CD4-positive, alpha-beta T cell treated with Interleukin-17A for 1 hour (primary cell): Measurements from ENCODE around the gene CEACAM21.
"Not testable (repeated sequence)": the region's sequence is repeated elsewhere in the genome, so short reads cannot be mapped to it uniquely, and the experiment has no call there.

Source experiments
- DNase-seq: peaks from one replicate; pipeline ENCODE4 v3.0.0-alpha.2; 2020

CEACAM21 gene

DNA sequence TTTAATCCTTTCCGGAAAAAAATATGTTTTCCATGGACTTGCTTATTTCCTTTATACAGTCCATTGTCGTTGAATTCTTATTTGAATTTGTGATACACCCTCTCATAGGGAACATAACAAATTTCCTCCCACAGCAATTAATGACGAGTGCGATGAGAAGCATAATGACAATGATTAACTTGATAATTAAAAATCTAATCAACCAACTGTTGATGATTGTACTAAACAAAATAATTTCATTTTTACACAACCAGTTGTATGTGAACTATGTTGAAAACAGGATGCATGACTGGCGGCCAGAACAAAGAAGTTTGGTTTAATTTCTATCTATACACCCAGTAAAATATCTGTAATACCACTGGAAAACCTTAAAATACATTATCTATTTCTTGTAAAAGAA, 26.1 kb upstream of the CEACAM21 start:
- no peak for DNase-seq

GRCh38 chr19:41551212-41551610, 24.8 kb upstream of the CEACAM21 start:
- DNase-seq: peak; percentile 25

- no peak for DNase-seq
Measured at GRCh38 chr19:41551711-41552110, 24.3 kb upstream of the CEACAM21 start.

GRCh38 chr19:41552558-41552957, 23.4 kb upstream of the CEACAM21 start:
- peak; percentile 40 for DNase-seq

GRCh38 chr19:41553804-41554203, 22.2 kb upstream of the CEACAM21 start:
- DNase-seq: no peak

GRCh38 chr19:41554907-41555306, 21.1 kb upstream of the CEACAM21 start:
- DNase-seq: peak; percentile 74

DNA sequence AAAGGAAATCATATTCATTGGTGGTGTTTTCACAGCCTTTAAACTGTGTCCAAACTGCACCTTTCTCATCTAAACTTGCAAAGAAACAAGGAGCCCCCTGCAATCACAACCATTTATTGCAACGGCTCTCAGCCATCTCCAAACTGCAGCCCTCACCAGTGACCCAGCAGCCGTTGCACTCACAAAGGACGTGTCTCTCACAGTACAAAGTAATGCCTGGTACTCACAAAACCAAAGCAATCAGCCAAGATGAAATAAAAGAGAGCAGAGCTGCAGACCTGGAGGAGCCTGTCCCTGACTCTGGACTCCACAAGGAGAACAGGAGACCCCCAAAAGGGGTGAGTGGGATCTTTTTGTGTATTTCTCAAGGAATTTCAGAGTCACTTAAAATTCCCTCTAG, 20.2 kb upstream of the CEACAM21 start:
- DNase-seq: no peak

DNA sequence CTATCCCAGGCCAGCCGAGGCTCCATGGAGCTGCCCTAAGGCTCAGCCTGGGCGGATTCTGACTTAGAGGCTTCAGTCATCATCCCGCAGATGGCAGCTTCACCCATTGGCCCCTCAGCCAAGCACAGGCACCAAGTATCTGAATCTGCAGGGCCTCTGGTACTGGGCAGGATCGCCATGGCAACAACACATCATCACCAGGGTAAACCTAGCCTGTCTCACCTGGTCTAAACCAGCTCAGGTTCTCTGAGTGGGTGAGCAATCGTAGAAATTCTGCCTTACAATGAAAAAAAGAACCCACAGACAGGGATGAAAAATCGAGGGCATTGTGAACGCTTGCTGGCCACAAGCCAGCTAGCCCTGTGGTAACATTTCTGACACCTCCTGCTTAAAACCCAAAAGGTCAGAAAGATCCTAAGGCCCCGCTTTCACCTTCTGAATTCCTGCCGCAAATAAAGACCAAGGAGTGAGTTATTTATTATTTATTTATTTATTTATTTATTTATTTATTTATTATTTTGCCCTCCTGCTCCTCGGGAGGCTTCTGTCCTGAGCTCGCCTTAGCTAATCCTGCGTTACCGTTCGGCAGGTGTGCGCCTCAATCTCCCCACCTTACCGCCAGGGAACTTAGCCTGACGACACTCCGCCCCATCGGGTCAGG, 12.0 kb upstream of the CEACAM21 start:
- DNase-seq: peak; percentile 75

DNA sequence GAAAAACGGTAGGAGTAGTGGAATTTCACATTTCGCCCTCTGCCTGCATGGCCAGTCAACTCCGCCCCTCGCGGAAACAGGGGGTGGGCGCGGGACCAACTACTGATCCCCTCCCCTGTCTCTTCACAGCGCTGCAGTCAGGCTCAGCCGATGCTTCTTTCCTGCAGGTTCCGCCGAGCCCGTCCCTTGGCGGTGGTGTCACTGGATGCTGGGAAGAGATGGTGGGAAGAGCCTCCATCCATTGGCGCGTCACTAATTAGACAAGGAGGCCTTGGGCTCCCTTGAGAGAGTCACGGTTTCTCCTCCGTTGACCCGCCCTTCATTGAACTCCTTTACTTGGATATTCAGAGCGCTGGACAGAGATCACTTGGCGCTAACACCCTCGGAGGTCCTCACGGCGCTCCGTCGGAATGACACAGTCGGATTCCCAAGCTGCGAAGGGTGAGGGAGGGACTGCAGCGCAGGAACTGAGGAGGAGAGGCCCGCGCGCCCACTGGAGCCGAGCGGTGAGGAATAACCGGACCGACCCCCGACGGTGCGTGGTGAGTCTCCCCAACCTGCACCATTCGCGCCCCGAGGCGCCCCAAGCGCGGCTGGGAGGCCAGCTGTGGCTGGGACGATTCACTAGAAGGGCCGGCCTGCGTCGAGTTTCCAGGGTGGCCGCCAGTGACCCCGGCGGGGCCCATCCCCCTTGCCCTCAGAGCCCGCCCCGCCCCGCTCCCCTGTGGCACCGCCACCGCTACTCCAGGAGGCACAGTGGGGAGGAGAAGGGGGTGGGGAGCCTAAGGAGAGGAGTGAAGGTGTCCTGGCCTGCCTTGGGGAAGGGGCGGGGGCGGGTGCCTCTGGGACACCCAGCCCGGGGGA, 11.2 kb upstream of the CEACAM21 start:
- DNase-seq: no peak

DNA sequence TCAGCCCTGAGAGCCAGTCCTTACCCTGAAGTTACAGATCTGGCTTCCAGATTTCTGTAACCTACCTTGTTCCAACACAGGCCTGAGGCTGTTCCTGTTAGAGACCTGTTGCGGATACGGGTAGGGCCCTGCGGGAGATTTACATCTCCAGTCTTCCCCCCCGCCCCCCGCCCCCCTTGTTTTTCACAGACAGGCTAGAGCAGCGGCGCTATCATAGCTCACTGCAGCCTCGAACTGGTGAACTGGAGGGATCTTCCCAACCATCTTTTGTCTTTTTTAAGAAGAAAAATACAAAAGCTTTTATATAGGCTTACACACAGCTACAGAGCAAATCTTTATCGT, 10.6 kb upstream of the CEACAM21 start:
- no peak for DNase-seq

- DNase-seq: no peak
Measured at GRCh38 chr19:41566001-41566400, 10.0 kb upstream of the CEACAM21 start.

DNA sequence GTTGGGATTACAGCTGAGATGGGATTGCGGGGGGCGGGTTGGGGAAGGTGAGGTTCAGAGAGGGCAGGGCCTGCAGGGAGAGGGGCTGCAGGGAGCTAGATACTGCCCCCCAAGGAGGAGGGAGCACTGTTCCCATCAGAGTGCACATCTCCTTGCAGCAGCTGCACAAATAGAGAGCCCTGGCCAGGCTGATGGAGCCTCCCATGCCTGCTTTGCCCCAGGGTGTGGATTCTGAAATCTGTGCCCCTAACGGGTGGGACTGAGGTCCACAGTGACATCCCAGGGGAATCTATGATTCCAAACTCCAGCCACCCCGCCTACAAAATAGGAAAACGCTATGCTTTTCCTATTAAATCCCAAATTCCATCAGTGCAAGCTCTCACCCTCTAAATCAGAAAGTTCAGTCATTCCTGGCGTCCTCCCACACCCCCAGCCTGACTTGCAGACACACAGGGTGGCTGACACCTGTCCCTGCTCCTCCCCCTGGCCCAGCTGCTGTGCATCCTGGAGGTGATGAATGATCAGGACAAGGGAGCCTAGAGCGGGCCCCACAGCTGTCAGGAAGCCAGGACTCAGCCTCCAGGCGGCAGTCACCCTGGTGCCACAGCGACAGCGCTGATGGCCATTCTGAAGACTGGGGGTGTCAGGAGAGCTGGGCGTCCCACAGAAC, 6.3 kb upstream of the CEACAM21 start:
- DNase-seq: no peak

DNA sequence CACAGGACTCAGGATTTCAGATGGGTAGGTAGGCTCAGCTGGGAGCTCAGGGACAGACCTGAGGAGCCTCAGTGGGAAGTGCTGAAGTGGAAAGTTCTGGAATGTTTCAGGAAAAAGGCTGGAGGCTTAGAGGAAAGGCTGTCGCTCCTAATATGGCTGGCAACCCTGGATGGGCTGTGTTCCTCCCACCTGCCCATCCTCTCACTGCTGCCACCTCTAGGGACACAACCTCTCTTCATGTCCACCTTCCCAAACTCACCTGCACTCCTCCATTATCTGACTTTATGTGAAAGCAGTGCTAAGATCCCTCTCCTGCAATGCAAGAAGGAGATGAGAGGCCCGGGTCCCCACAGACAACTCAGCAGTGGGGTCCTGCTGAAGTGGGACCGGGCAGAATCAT, 5.8 kb upstream of the CEACAM21 start:
- DNase-seq: no peak

- DNase-seq: peak; percentile 87
Measured at GRCh38 chr19:41570639-41571112, 5.3 kb upstream of the CEACAM21 start.

GRCh38 chr19:41577144-41577830, 1.3 kb downstream of the CEACAM21 start:
- DNase-seq: no peak

GRCh38 chr19:41577833-41578232, 1.9 kb downstream of the CEACAM21 start:
- DNase-seq: no peak

DNA sequence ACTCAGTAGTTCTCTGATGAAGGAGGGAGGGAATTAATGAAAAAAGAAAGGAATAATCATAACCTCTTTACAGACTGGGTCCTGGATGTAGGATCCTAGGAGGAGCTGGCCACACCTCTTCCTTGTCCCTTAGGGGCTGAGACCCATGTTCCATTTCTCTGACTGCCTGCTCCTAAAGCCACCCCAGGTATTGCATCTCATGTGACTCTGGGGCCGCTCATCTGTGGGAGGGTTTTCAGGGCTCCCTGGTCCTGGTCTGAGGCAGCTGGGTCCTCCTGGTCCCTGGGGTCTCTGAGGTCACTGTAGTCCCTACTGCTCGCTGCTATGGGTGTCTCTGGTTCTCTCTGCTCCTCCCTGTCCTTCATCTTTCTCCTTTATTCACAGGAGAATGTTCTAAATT, 2.9 kb downstream of the CEACAM21 start:
- DNase-seq: no peak

DNA sequence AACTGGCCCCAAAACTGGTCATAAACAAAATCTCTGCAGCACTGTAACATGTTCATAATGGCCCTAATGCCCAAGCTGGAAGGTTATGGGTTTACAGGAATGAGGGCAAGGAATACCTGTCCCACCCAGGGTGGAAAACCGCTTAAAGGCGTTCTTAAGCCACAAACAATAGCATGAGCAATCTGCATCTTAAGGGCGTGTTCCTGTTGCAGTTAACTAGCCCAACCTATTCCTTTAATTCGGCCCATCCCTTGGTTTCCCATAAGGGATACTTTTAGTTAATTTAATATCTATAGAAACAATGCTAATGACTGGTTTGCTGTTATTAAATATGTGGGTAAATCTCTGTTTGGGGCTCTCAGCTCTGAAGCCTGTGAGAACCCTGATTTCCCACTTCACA, 5.1 kb downstream of the CEACAM21 start:
- not testable (repeated sequence) for DNase-seq

DNA sequence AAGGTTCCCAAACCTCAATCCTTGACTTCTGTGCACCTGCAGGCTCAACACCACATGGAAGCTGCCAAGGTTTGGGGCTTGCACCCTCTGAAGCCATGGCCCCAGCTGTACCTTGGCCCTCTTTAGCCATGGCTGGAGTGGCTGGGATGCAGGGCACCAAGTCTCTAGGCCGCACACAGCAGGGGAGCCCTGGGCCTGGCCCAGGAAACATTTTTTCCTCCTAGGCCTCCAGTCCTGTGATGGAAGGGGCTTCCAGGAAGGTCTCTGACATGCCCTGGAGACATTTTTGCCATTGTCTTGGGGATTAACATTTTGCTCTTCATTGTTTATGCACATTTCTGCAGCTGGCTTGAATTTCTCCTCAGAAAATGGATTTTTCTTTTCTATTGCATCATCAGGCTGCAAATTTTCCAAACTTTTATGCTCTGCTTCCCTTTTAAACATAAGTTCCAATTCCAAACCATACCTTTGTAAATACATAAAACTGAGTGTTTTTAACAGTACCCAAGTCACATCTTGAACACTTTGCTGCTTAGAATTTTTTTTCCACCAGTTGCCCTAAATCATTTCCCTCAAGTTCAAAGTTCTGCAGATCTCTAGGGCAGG, 6.7 kb downstream of the CEACAM21 start:
- not testable (repeated sequence) for DNase-seq

DNA sequence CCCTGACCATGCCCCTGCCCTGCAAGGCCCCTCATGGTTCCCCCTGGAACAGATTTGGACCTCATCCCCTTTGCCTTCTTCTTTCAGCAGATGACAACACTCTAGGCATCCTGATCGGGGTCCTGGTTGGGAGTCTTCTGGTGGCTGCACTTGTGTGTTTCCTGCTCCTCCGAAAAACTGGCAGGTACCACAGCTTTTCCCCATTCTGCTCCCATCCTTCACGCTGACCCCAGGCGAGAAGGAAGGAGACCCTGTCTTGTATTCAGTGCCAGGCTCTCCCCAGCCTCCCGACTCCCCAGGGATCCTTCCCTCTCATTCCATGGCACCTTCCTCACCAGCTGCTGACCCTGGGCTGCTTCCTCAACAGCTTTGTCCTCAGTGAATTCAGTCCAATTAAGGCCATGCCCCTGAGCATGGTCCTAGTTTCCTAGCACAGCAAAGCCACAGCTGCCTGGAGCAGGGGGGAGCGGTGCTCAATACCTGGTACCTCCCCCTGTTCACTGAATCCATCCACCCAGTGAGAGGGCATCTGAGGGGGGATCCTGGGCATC, 8.4 kb downstream of the CEACAM21 start:
- no peak for DNase-seq

- no peak for DNase-seq
Measured at GRCh38 chr19:41584931-41585330, 9.0 kb downstream of the CEACAM21 start.

- DNase-seq: no peak
Measured at GRCh38 chr19:41586064-41586463, 10.1 kb downstream of the CEACAM21 start.
